K562 (cell line): ENCODE measurements around the gene CACNB1. TPM values are rescaled to one million over a fixed set of nuclear protein-coding genes. Genes with fewer than 3 reads are reported as not detected.
A peak's percentile ranks its signal among the peaks of the same experiment; 100 is the strongest.

ENCODE experiments used
- ATF1 ChIP-seq, 2 experiments: fragments of 450-650 bp in 1 of 2; IDR thresholded peaks; 2 replicates each; pipeline ENCODE4 v1.6.1; 2016; ENCODE audit warnings: missing compliant biosample characterization in 1 of 2, missing genetic modification characterization in 1 of 2
- ATF3 ChIP-seq, 2 experiments: fragments of 450-650 bp in 1 of 2; sonication (generic) in 1 of 2; formaldehyde crosslinking in 1 of 2; IDR thresholded peaks in 1 of 2; conservative IDR thresholded peaks in 1 of 2; 2 replicates each; pipeline versions ENCODE4 v1.6.1 to v1.8.1; 2016 to 2023; ENCODE audit warnings: mild to moderate bottlenecking in 2 of 2, moderate library complexity in 2 of 2, inconsistent platforms in 1 of 2, missing genetic modification reagents in 1 of 2
- CREM ChIP-seq: IDR thresholded peaks from 2 replicates; pipeline ENCODE4 v1.6.1; 2014; ENCODE audit warnings: antibody characterized with exemption, low read depth
- EP300 ChIP-seq: IDR thresholded peaks from 2 replicates; pipeline ENCODE4 v1.6.1; 2012; ENCODE audit warnings: low read length, improper control_type of control experiment
- GABPB1 ChIP-seq: sonication (generic); formaldehyde crosslinking; IDR thresholded peaks from 2 replicates; pipeline ENCODE4 v1.8.0; 2022; ENCODE audit warnings: mild to moderate bottlenecking, missing genetic modification reagents
- HBP1 ChIP-seq: fragments of 450-650 bp; formaldehyde crosslinking; IDR thresholded peaks from 2 replicates; pipeline ENCODE4 v1.4.0; 2022; ENCODE audit warnings: missing genetic modification characterization
- HMG20B ChIP-seq: fragments of 250-450 bp; sonication (Bioruptor Pico); IDR thresholded peaks from 2 replicates; pipeline ENCODE4 v1.5.0; 2021; ENCODE audit warnings: mild to moderate bottlenecking
- HNRNPL ChIP-seq: fragments of 200-400 bp; formaldehyde crosslinking; IDR thresholded peaks from 2 replicates; pipeline ENCODE4 v1.6.1; 2017; ENCODE audit warnings: low read depth, mild to moderate bottlenecking, low read length
- MAFK ChIP-seq: IDR thresholded peaks from 2 replicates; pipeline ENCODE4 v1.6.1; 2011; ENCODE audit warnings: low read length, improper control_type of control experiment
- MAZ ChIP-seq, 2 experiments: fragments of 450-650 bp in 1 of 2; sonication (generic) in 1 of 2; formaldehyde crosslinking; IDR thresholded peaks in 1 of 2; conservative IDR thresholded peaks in 1 of 2; 2 replicates each; pipeline versions ENCODE4 v1.4.0 to v1.5.0; 2020; ENCODE audit warnings: mild to moderate bottlenecking in 1 of 2, missing genetic modification reagents in 1 of 2
- NFATC3 ChIP-seq: fragments of 450-650 bp; IDR thresholded peaks from 2 replicates; pipeline ENCODE4 v1.6.1; 2017; ENCODE audit warnings: mild to moderate bottlenecking
- NFIC ChIP-seq: fragments of 450-650 bp; IDR thresholded peaks from 2 replicates; pipeline ENCODE4 v1.6.1; 2017; ENCODE audit warnings: mild to moderate bottlenecking, inconsistent platforms
- PKNOX1 ChIP-seq: fragments of 450-650 bp; IDR thresholded peaks from 2 replicates; pipeline ENCODE4 v1.6.1; 2016
- PML ChIP-seq: IDR thresholded peaks from 2 replicates; pipeline ENCODE4 v1.6.1; 2012; ENCODE audit warnings: low read length, inconsistent platforms
- RFX7 ChIP-seq: fragments of 250-450 bp; sonication (Bioruptor Pico); IDR thresholded peaks from 2 replicates; pipeline ENCODE4 v1.5.1; 2021; ENCODE audit warnings: mild to moderate bottlenecking
- SMC3 ChIP-seq: conservative IDR thresholded peaks from 2 replicates; pipeline ENCODE4 v1.6.1; 2011; ENCODE audit warnings: low read depth, low read length, improper control_type of control experiment; ENCODE audit not compliant: insufficient read depth
- SRSF9 ChIP-seq: fragments of 200-400 bp; formaldehyde crosslinking; IDR thresholded peaks from 2 replicates; pipeline ENCODE4 v1.6.1; 2017; ENCODE audit warnings: low read depth, low read length, borderline replicate concordance
- VEZF1 ChIP-seq: fragments of 200-800 bp; sonication (Bioruptor generic); IDR thresholded peaks from 2 replicates; pipeline ENCODE4 v1.6.1; 2017; ENCODE audit warnings: missing genetic modification characterization, missing compliant biosample characterization
- ZBTB1 ChIP-seq: sonication (generic); formaldehyde crosslinking; IDR thresholded peaks from 2 replicates; pipeline ENCODE4 v1.8.1; 2023; ENCODE audit warnings: missing genetic modification reagents, low read depth, mild to moderate bottlenecking, borderline replicate concordance
- ZBTB8A ChIP-seq: fragments of 450-650 bp; IDR thresholded peaks from 2 replicates; pipeline ENCODE4 v1.6.1; 2018; ENCODE audit warnings: mild to moderate bottlenecking, moderate library complexity; ENCODE audit not compliant: partially characterized antibody
- ZKSCAN8 ChIP-seq: fragments of 200-800 bp; sonication (Bioruptor generic); IDR thresholded peaks from 2 replicates; pipeline ENCODE4 v1.6.1; 2016; ENCODE audit warnings: missing genetic modification characterization, missing compliant biosample characterization
- ZNF143 ChIP-seq: sonication (generic); formaldehyde crosslinking; IDR thresholded peaks from 2 replicates; pipeline ENCODE4 v1.9.0; 2022; ENCODE audit warnings: mild to moderate bottlenecking, missing genetic modification reagents
- ZNF384 ChIP-seq: IDR thresholded peaks from 2 replicates; pipeline ENCODE4 v1.6.1; 2012; ENCODE audit warnings: low read depth, low read length, improper control_type of control experiment
- ZSCAN29 ChIP-seq: fragments of 450-650 bp; IDR thresholded peaks from 2 replicates; pipeline ENCODE4 v1.6.1; 2017
- polyA plus RNA-seq, 8 experiments: library from polyadenylated mRNA; depleted of rRNA in 4 of 8; stranded (reverse) in 5 of 8; unstranded in 3 of 8; fragments of >200 nt; fragmentation: Nextera tagmentation in 2 of 8; fragmentation: Illumina TruSeq in 1 of 8; extraction: Ambion mirVana in 2 of 8; extraction: Trizol in 1 of 8; gene quantifications; 2 replicates each; pipeline versions ENCODE4 v1.2.1 to v1.2.3, GENCODE V29; 2011 to 2014; ENCODE audit warnings: inconsistent platforms in 1 of 8, missing spikeins in 1 of 8
- total RNA-seq, 7 experiments: library from RNA; depleted of rRNA in 6 of 7; stranded (reverse); fragments of >200 nt in 6 of 7; fragmentation: Illumina TruSeq in 2 of 7; extraction: Trizol in 2 of 7; gene quantifications; 2 replicates each; pipeline versions ENCODE4 v1.2.1 to v1.2.3, GENCODE V29; 2011 to 2021; ENCODE audit warnings: low replicate concordance in 1 of 7

CACNB1 gene
- total and polyA plus RNA-seq, 9 of the 15 experiments (the other 6 are each of a cell fraction or from before 2014, with no cell fraction given), result 0.08 to 7.4 (median 3.0) TPM

GRCh38 chr17:39194089-39194984, 3.1 kb downstream of the CACNB1 start (continued):
- TF ChIP-seq HBP1 (no peak), ZBTB1 (CRISPR knock-in tag) (no peak), EP300 (no peak), ATF3 (IDR thresholded peaks at IDR 0.05) (no peak), ATF3 (CRISPR knock-in tag; conservative IDR thresholded peaks at IDR 0.05) (no peak), CREM (peak; percentile 89), SMC3 (peak; percentile 54; the same call in 1 of the 2 replicates), GABPB1 (no peak), SRSF9 (no peak), PML (no peak), ZNF384 (0 out of 2 replicates have a peak, but pooled peaks have one; percentile 19), ZBTB8A (no peak), ZSCAN29 (no peak), ZNF143 (CRISPR knock-in tag) (no peak), ZKSCAN8 (CRISPR knock-in tag) (no peak), VEZF1 (peak; percentile 75), ATF1 (CRISPR knock-in tag; IDR thresholded peaks at IDR 0.05) (no peak), ATF1 (tag; IDR thresholded peaks at IDR 0.05) (peak; percentile 40; the same call in 1 of the 2 replicates), NFIC (no peak), RFX7 (CRISPR knock-in tag) (no peak), HNRNPL (no peak), MAFK (no peak), PKNOX1 (peak; percentile 72), MAZ (CRISPR knock-in tag; conservative IDR thresholded peaks at IDR 0.05 in 1 of 2, IDR thresholded peaks at IDR 0.05 in 1 of 2) (peak in 1 of 2 experiments; percentile 32; a peak in 1 of 4 replicates), HMG20B (CRISPR knock-in tag) (no peak), NFATC3 (no peak)
